RWPE2 (cell line): ENCODE measurements around the gene ZKSCAN5.

ENCODE experiments used
- ATAC-seq: fragments of 200-7000 bp; cut with Tn5 transposase; 3 replicates; pipeline ENCODE4 v1.9.1; 2021; ENCODE audit warnings: low read depth
- DNase-seq: peaks from one replicate; pipeline ENCODE4 v3.0.0-alpha.2; 2020; ENCODE audit warnings: low spot score
- H3K27ac ChIP-seq: fragments of 450-650 bp; 2 replicates; pipeline ENCODE4 v1.5.1; 2017; ENCODE audit warnings: mild to moderate bottlenecking; ENCODE audit not compliant: poor library complexity, severe bottlenecking
- H3K27me3 ChIP-seq: fragments of 250-450 bp; sonication (Bioruptor Pico); 2 replicates; pipeline ENCODE4 v1.5.1; 2021; ENCODE audit warnings: mild to moderate bottlenecking, moderate library complexity; ENCODE audit not compliant: insufficient read depth, poor library complexity, severe bottlenecking
- H3K36me3 ChIP-seq: fragments of 250-450 bp; sonication (Bioruptor Pico); 2 replicates; pipeline ENCODE4 v1.5.1; 2020; ENCODE audit warnings: low read depth, mild to moderate bottlenecking, moderate library complexity
- H3K4me1 ChIP-seq: fragments of 250-450 bp; sonication (Bioruptor Pico); 2 replicates; pipeline ENCODE4 v1.5.1; 2021; ENCODE audit warnings: mild to moderate bottlenecking, moderate library complexity; ENCODE audit not compliant: insufficient read depth, poor library complexity, severe bottlenecking
- H3K4me3 ChIP-seq: fragments of 250-450 bp; sonication (Bioruptor Pico); 2 replicates; pipeline ENCODE4 v1.5.1; 2021; ENCODE audit warnings: mild to moderate bottlenecking, moderate library complexity; ENCODE audit not compliant: severe bottlenecking
- H3K9me3 ChIP-seq: fragments of 250-450 bp; sonication (Bioruptor Pico); 2 replicates; pipeline ENCODE4 v1.5.1; 2021; ENCODE audit warnings: mild to moderate bottlenecking, moderate library complexity; ENCODE audit not compliant: severe bottlenecking
- CTCF ChIP-seq: fragments of 450-650 bp; IDR thresholded peaks from one replicate; pipeline ENCODE4 v1.5.1; 2017; ENCODE audit warnings: mild to moderate bottlenecking, moderate library complexity; ENCODE audit not compliant: poor library complexity, severe bottlenecking

Gene ZKSCAN5

DNA sequence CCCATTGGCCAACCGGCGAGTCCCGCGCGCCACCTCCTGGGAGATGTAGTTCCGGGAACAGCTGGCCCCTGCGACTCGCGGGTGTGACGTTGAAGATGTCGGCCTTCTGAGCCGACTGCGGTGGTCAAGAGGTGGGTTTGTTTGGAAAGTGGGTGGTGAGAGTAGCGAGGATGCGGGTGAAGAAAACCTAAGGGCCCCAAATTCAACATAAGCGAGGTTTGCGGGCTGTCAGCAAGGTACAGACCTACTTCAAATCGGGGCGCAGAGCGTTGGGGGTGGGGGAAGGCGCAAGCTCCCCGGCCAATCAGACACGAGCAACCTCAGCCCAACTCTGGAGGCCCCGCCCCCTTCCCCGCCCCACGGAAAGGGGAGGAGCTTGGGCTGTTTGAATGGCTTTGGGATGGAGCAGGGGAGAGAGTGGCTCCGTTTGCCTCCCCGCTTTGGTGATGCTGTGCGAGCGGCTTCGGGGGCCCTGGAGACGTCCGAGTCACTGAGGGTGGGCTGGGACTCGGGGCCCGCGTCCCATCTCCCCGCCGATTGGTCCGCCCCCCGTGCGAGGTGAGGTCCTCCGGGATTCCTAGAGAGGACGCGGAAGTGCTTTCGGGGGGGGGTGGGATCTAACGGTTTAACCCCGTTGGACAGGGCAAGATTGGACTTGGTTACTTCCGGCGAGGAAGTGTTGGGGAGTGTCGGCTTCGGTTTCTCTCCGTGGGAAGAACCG lies at the start of gene ZKSCAN5:
Gene ZKSCAN5, plus strand, starts transcription at position 60 of the 721 bp plus-strand sequence. CDS start 1,383 bp downstream, outside the sequence.
- no peaks in the 10 kb centered on the region for H3K27me3 ChIP-seq
- peak within 1 kb of the TSS; percentile 66 for H3K27ac ChIP-seq
- TF ChIP-seq CTCF = no peak
- H3K4me1 ChIP-seq = peaks cover 5% of the 10 kb centered on the region
- peaks cover 13% of the 10 kb centered on the region for H3K36me3 ChIP-seq
- ATAC-seq = peak; percentile 72
- no peaks in the 10 kb centered on the region for H3K9me3 ChIP-seq
- peak; percentile 99 for DNase-seq
- H3K4me3 ChIP-seq = peak within 1 kb of the TSS; percentile 52

DNA sequence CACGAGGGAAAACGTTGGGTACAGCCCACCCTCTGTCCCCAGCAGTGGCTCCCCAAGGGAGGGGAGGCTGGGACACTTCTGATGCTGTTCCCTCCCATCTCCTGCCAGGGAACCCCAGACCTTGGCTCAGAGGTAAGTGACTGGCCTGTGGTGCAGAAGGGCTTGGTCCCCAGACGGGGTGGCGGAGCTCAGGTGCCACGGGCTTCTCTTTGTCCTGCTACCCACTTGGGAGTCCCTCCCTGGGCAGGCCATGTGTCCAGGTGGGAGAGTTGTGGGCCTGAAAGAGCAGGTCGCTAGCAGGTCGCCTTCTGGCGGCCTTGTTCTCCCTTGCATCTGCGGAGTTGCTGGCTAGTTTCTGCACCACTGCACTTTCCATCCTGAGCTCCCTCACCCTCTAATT lies 48.6 kb upstream of the ZKSCAN5 start:
- Histone ChIP-seq H3K27me3 (no peaks in the 10 kb centered on the region), H3K36me3 (peaks cover 87% of the 10 kb centered on the region), H3K9me3 (no peaks in the 10 kb centered on the region), H3K4me1 (no peaks in the 10 kb centered on the region), H3K27ac (no peak overlapping the region), H3K4me3 (no peak overlapping the region)
- no peak for TF ChIP-seq CTCF
- DNase-seq = no peak
- ATAC-seq = no peak

- Histone ChIP-seq H3K36me3 (peaks cover 87% of the 10 kb centered on the region), H3K27ac (no peak overlapping the region)
- no peak for ATAC-seq
Observed at GRCh38 chr7:99456288-99456687, 48.2 kb upstream of the ZKSCAN5 start.

GRCh38 chr7:99457050-99457649 lies 47.3 kb upstream of the ZKSCAN5 start:
- no peaks in the 10 kb centered on the region for H3K9me3 ChIP-seq
- DNase-seq (no peak), ATAC-seq (no peak)
- no peak overlapping the region for H3K27ac ChIP-seq
- no peaks in the 10 kb centered on the region for H3K4me1 ChIP-seq
- no peak for TF ChIP-seq CTCF
- H3K27me3 ChIP-seq = no peaks in the 10 kb centered on the region
- no peak overlapping the region for H3K4me3 ChIP-seq
- peaks cover 87% of the 10 kb centered on the region for H3K36me3 ChIP-seq

More at GRCh38 chr7:99456288-99456687, 48.2 kb upstream of the ZKSCAN5 start:
- no peak overlapping the region for H3K4me3 ChIP-seq
- TF ChIP-seq CTCF = no peak
- no peaks in the 10 kb centered on the region for H3K4me1 ChIP-seq
- no peak for DNase-seq
- H3K27me3 ChIP-seq = no peaks in the 10 kb centered on the region
- no peaks in the 10 kb centered on the region for H3K9me3 ChIP-seq
